HEK293T (cell line): ENCODE measurements around the gene CDH19.

ENCODE experiments used
- CTCF ChIA-PET: fragments of 350-600 bp; formaldehyde crosslinking; extraction: SDS; loops from one replicate; lab custom pipeline; 2021; ENCODE audit warnings: antibody characterized with exemption, inconsistent platforms; lab: Yijun Ruan, JAX
- POLR2A ChIA-PET: fragments of 350-600 bp; formaldehyde crosslinking; extraction: SDS; loops from one replicate; lab custom pipeline; 2020; ENCODE audit warnings: antibody characterized with exemption, inconsistent platforms; lab: Yijun Ruan, JAX
- DNase-seq: peaks from one replicate; pipeline ENCODE4 v3.0.0; 2012; ENCODE audit warnings: mixed read lengths; ENCODE audit errors: extremely low spot score
- ARNT ChIP-seq: fragments of 450-650 bp; IDR thresholded peaks from 2 replicates; pipeline ENCODE4 v1.6.1; 2017; ENCODE audit warnings: mild to moderate bottlenecking
- BHLHE40 ChIP-seq: fragments of 450-650 bp; IDR thresholded peaks from 2 replicates; pipeline ENCODE4 v1.6.1; 2016; ENCODE audit warnings: mild to moderate bottlenecking, moderate library complexity, borderline replicate concordance
- CTBP1 ChIP-seq: fragments of 450-650 bp; IDR thresholded peaks from 2 replicates; pipeline ENCODE4 v1.6.1; 2016; ENCODE audit warnings: borderline replicate concordance
- ELF4 ChIP-seq: fragments of 450-650 bp; IDR thresholded peaks from 2 replicates; pipeline ENCODE4 v1.6.1; 2017; ENCODE audit warnings: antibody characterized with exemption
- FOXA1 ChIP-seq: fragments of 450-650 bp; IDR thresholded peaks from 2 replicates; pipeline ENCODE4 v1.6.1; 2016; ENCODE audit warnings: mild to moderate bottlenecking
- FOXK2 ChIP-seq: fragments of 450-650 bp; IDR thresholded peaks from 2 replicates; pipeline ENCODE4 v1.6.1; 2016; ENCODE audit warnings: mild to moderate bottlenecking
- FOXM1 ChIP-seq: fragments of 450-650 bp; IDR thresholded peaks from 2 replicates; pipeline ENCODE4 v1.6.1; 2017; ENCODE audit warnings: mild to moderate bottlenecking, borderline replicate concordance
- HDGF ChIP-seq: fragments of 450-650 bp; IDR thresholded peaks from 2 replicates; pipeline ENCODE4 v1.6.1; 2017; ENCODE audit warnings: antibody characterized with exemption, borderline replicate concordance
- L3MBTL2 ChIP-seq: fragments of 450-650 bp; conservative IDR thresholded peaks from 2 replicates; pipeline ENCODE4 v1.6.1; 2016; ENCODE audit warnings: mild to moderate bottlenecking
- LEF1 ChIP-seq: fragments of 450-650 bp; IDR thresholded peaks from 2 replicates; pipeline ENCODE4 v1.6.1; 2017; ENCODE audit warnings: mild to moderate bottlenecking, borderline replicate concordance
- NFRKB ChIP-seq: fragments of 450-650 bp; IDR thresholded peaks from 2 replicates; pipeline ENCODE4 v1.6.1; 2016; ENCODE audit warnings: mild to moderate bottlenecking, moderate library complexity
- PKNOX1 ChIP-seq: fragments of 450-650 bp; IDR thresholded peaks from 2 replicates; pipeline ENCODE4 v1.6.1; 2016
- SP1 ChIP-seq: fragments of 450-650 bp; IDR thresholded peaks from 2 replicates; pipeline ENCODE4 v1.6.1; 2017
- SUZ12 ChIP-seq: fragments of 450-650 bp; IDR thresholded peaks from 2 replicates; pipeline ENCODE4 v1.6.1; 2016; ENCODE audit warnings: mild to moderate bottlenecking
- TARDBP ChIP-seq: fragments of 450-650 bp; IDR thresholded peaks from 2 replicates; pipeline ENCODE4 v1.6.1; 2016
- ZNF384 ChIP-seq: fragments of 450-650 bp; IDR thresholded peaks from 2 replicates; pipeline ENCODE4 v1.6.1; 2016

Gene CDH19

GRCh38 chr18:66616523-66616983 lies 12.7 kb upstream of the CDH19 start:
- DNase-seq = peak; percentile 5
- CTCF ChIA-PET = no interaction called here
- no peak for TF ChIP-seq LEF1
- no peak for TF ChIP-seq HDGF
- no peak for TF ChIP-seq TARDBP
- no peak for TF ChIP-seq FOXA1
- POLR2A ChIA-PET = no interaction called here

DNA sequence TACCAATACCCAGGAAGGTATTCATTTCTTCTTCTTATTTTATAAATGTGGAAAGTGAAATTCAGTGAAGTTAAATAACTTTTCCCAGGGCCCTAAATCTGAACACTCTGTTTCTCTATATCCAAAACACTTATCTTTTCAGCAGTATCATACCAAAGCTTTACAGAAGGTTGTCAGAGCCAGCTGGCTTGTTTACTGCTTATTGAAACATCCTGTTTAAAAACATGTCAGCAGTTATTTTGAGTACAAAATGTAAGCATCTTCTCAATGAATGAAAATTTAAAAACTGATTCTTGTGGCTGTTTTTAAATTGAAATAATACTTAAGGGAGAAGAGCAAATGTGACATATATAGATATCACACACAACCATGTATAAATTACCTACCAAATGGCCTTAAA lies 11.3 kb upstream of the CDH19 start:
- no peak for DNase-seq
- TF ChIP-seq L3MBTL2 (no peak), HDGF (no peak), ZNF384 (no peak), CTBP1 (no peak), ELF4 (no peak), FOXK2 (no peak), LEF1 (no peak), FOXA1 (no peak), FOXM1 (no peak)
- POLR2A ChIA-PET = no interaction called here
- CTCF ChIA-PET = no interaction called here

- ChIA-PET POLR2A (no interaction called here), CTCF (no interaction called here)
- TF ChIP-seq L3MBTL2 (no peak), SUZ12 (no peak), ARNT (no peak), FOXA1 (no peak), FOXK2 (no peak), NFRKB (no peak), SP1 (no peak), LEF1 (no peak), FOXM1 (no peak), HDGF (no peak), ELF4 (no peak), TARDBP (no peak), PKNOX1 (no peak), CTBP1 (no peak), ZNF384 (no peak), BHLHE40 (no peak)
- DNase-seq = no peak
Observed at GRCh38 chr18:66607632-66608031, 3.7 kb upstream of the CDH19 start.

DNA sequence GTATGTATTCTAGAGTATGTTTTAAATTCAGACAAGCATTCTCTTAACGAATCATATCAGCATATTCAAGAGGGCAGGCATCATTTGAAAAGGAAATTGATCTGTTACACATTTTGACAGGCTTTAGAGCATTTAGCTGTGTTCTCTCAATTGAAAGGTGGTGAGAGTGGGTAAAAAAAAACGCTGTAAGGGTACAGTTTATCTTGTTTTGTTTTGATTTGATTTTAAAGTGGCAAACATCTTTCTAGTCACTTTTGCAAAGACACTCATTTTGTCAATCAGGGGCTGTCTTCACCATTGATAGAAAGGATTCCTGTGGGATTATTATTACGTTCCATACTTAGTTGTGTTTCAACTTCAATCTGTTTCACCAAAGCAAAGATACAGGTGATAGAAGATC lies 2.2 kb downstream of the CDH19 start:
- POLR2A ChIA-PET = no interaction called here
- CTCF ChIA-PET = no interaction called here
- DNase-seq = no peak
- no peak for TF ChIP-seq TARDBP
- TF ChIP-seq FOXK2 = no peak
- no peak for TF ChIP-seq BHLHE40

GRCh38 chr18:66599190-66599589 lies 4.7 kb downstream of the CDH19 start:
- no peak for DNase-seq
- ChIA-PET CTCF (no interaction called here), POLR2A (no interaction called here)
- TF ChIP-seq HDGF = no peak
- no peak for TF ChIP-seq CTBP1
- no peak for TF ChIP-seq TARDBP
- TF ChIP-seq ZNF384 = no peak
- no peak for TF ChIP-seq LEF1
- no peak for TF ChIP-seq PKNOX1
- no peak for TF ChIP-seq FOXM1

- ChIA-PET CTCF (no interaction called here), POLR2A (no interaction called here)
- no peak for DNase-seq
- TF ChIP-seq ZNF384 (no peak), ELF4 (no peak), BHLHE40 (no peak), L3MBTL2 (no peak), LEF1 (no peak), TARDBP (no peak), SP1 (no peak), FOXA1 (no peak), CTBP1 (no peak), FOXK2 (no peak), PKNOX1 (no peak), NFRKB (no peak), ARNT (no peak), FOXM1 (no peak), SUZ12 (no peak)
Observed at GRCh38 chr18:66587430-66587829, 16.5 kb downstream of the CDH19 start.

GRCh38 chr18:66582211-66582610 lies 21.7 kb downstream of the CDH19 start:
- TF ChIP-seq SUZ12 (no peak), PKNOX1 (no peak), ARNT (no peak), TARDBP (no peak), SP1 (no peak), BHLHE40 (no peak), FOXK2 (no peak), ZNF384 (no peak), LEF1 (no peak), ELF4 (no peak), NFRKB (no peak), HDGF (no peak), L3MBTL2 (no peak), CTBP1 (no peak), FOXM1 (no peak), FOXA1 (no peak)
- ChIA-PET CTCF (no interaction called here), POLR2A (no interaction called here)
- DNase-seq = no peak
